Esophagus squamous epithelium (tissue), 5 donors: Measurements from ENCODE around the gene MRPS18B. TPM values are rescaled to one million over a fixed set of nuclear protein-coding genes. Genes with fewer than 3 reads are reported as not detected.
A peak's percentile ranks its signal among the peaks of the same experiment; 100 is the strongest.

ENCODE experiments used
- DNase-seq: peaks from one replicate; lab custom pipeline; 2025; lab: John Stamatoyannopoulos, UW
- H3K27ac ChIP-seq, 4 donors: fragments of 200-600 bp; sonication (generic); one replicate each; pipeline ENCODE4 v1.5.1; 2016 to 2019; ENCODE audit warnings: mild to moderate bottlenecking in 1 of 4
- H3K27me3 ChIP-seq, 4 donors: fragments of 200-600 bp; sonication (generic); 1 replicate in 3 of 4; 2 replicates in 1 of 4; pipeline versions ENCODE4 v1.5.1 to v1.6.0; 2017 to 2021; ENCODE audit warnings: antibody characterized with exemption in 1 of 4
- H3K36me3 ChIP-seq, 3 donors: fragments of 200-600 bp; sonication (generic); one replicate each; pipeline ENCODE4 v1.5.1; 2016 to 2019
- H3K4me1 ChIP-seq, 3 donors: fragments of 200-600 bp; sonication (generic); one replicate each; pipeline ENCODE4 v1.5.1; 2017 to 2019
- H3K4me3 ChIP-seq, 4 donors: fragments of 200-600 bp; sonication (generic); 1 replicate in 3 of 4; 2 replicates in 1 of 4; pipeline ENCODE4 v1.5.1; 2016 to 2019; ENCODE audit warnings: mild to moderate bottlenecking in 2 of 4, moderate library complexity in 1 of 4
- H3K9me3 ChIP-seq, 3 donors: fragments of 200-600 bp; sonication (generic); one replicate each; pipeline ENCODE4 v1.5.1; 2016 to 2019
- POLR2A ChIP-seq, 4 donors: fragments of 450-650 bp; IDR thresholded peaks; one replicate each; pipeline ENCODE4 v1.6.1; 2017; ENCODE audit warnings: antibody characterized with exemption in 4 of 4, mild to moderate bottlenecking in 4 of 4, moderate library complexity in 3 of 4
- WGBS, 2 donors: methylation state at CpG; one replicate each; pipeline ENCODE4 v1.1.5; 2018; 5-methylcytosine and 5-hydroxymethylcytosine counted together
- intact Hi-C: fragments of 100-400 bp; cut with DNase I; formaldehyde crosslinking; loops from one replicate; pipeline ENCODE4 v1.15.0; 2022
- total RNA-seq, 4 donors: library from RNA; depleted of rRNA; stranded (reverse); fragments of >200 nt; gene quantifications; one replicate each; pipeline ENCODE4 v1.1.0, GENCODE V29; 2016
- TF ChIP-seq, protein P1 (sequence below), 6 experiments: fragments of 450-650 bp in 4 of 6; fragments of 200-600 bp in 2 of 6; sonication (generic) in 2 of 6; IDR thresholded peaks; one replicate each; pipeline ENCODE4 v1.5.1; 2016 to 2019; ENCODE audit warnings: antibody characterized with exemption in 6 of 6, mild to moderate bottlenecking in 4 of 6, moderate library complexity in 4 of 6
- donor health status: DM: yes; HTN: yes; CAD: no.

MRPS18B gene
- total RNA-seq, 4 donors from 2014 or later, result 31.0 to 56.3 (median 40.6) TPM

DNA sequence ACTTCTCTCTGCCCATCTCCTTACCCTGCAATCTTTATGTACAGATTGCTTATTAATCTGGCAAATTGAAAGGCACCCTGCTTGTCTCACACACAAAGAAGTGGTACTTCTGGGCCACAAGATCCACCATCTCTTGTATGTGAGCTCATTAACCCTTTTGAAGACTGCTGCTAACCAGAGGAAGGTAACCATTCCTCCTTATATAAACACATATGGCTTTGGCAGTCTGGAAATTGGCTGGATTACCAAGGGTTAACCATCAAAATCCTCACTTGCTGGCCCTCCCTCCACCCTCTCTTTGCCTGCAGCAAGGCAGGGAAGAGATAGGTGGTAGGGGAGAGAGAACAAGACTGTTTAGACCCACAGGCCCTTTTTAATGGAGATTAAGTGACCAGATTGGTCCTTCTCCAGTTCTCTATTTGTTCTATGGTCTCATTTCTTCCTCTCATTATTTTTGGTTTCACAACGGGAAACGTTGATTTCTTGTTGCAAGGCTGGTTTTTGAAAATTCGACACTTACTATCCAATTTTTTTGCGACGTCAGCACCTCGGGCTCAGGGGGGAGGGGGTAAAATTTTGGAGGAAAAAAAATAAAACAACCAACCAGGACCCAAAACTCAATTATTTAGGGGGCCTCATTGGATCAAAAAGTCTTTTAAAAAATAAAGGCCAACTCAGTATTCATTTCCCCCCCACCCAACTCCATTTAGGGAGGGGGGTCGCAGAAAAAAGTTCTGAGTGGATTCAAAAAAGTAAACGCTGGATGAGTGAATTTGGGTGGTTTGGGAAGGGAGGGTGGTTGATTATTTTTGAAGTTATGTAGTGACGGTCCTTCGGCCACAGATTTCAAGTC is 1.5 kb upstream of the MRPS18B start:
- no peaks in the 10 kb centered on the region for H3K27me3 ChIP-seq
- 0 to 1% methylated on average over 10 of the region's 10 CpGs for WGBS, 2 donors

DNA sequence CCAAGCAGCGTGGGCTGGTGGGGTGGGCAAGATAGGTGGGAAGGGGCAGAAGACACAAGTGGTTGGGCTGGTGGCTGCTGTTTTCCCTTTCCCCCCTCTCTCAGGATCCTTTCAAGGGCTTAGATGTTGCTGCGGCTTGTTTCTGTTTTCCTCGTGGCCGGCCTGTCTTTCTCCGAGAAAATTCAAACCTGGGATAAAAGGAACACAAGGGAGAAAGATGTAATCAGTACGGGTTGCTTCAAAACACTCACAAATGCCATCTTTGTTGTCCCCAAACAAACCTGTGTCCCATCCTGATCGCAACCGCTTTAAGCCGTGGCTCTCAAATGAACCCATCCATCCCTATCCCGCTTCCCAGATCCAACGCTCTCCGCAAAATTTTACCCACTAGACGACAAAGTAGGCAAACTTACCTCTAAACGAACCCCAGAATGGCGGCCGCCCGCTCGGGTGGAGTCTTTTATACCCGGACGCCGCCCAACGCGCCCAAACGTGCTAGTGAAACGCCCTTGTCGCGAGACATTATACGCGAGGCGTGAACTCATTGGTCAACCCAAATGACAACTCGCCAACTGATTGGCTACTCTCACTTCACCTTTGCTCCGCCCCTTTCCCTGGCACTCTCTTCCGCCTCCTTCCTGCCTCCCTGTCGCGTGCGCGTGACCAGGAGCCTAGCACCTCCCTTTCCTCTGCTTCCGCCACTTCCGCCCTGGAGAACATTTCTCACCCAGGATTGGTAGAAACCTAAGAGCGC is 652 bp upstream of the MRPS18B start, which contains the start of gene PPP1R10:
TSS of gene PPP1R10 (minus strand) at position 433 of the 754 bp plus-strand sequence. CDS start 7,299 bp downstream, outside the sequence.
- TF ChIP-seq POLR2A (IDR thresholded peaks at IDR 0.05), result peak in 3 of 4 donors; percentile 98 to 99 (median 99)
- TF ChIP-seq, protein P1, sequence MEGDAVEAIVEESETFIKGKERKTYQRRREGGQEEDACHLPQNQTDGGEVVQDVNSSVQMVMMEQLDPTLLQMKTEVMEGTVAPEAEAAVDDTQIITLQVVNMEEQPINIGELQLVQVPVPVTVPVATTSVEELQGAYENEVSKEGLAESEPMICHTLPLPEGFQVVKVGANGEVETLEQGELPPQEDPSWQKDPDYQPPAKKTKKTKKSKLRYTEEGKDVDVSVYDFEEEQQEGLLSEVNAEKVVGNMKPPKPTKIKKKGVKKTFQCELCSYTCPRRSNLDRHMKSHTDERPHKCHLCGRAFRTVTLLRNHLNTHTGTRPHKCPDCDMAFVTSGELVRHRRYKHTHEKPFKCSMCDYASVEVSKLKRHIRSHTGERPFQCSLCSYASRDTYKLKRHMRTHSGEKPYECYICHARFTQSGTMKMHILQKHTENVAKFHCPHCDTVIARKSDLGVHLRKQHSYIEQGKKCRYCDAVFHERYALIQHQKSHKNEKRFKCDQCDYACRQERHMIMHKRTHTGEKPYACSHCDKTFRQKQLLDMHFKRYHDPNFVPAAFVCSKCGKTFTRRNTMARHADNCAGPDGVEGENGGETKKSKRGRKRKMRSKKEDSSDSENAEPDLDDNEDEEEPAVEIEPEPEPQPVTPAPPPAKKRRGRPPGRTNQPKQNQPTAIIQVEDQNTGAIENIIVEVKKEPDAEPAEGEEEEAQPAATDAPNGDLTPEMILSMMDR (IDR thresholded peaks at IDR 0.05), result no peak
- Histone ChIP-seq H3K9me3 (no peaks in the 10 kb centered on the region), H3K36me3 (peaks cover 3 to 39% (median 23%) of the 10 kb centered on the region in 3 donors), H3K27me3 (no peaks in the 10 kb centered on the region), H3K4me3 (peak within 1 kb of the TSS; percentile 61 to 92 (median 74)), H3K4me1 (peaks cover 6 to 46% (median 25%) of the 10 kb centered on the region in 3 donors), H3K27ac (peak within 1 kb of the TSS; percentile 95 to 98 (median 98))
- WGBS, 2 donors, result 1% methylated on average over 39 to 40 of the region's 40 CpGs
- intact Hi-C loops, result no loop called here
- peak; percentile 97 for DNase-seq

More for the DNA sequence above, 1.5 kb upstream of the MRPS18B start:
- H3K27ac ChIP-seq, result peak overlapping the region; percentile 95 to 98 (median 98)
- H3K4me3 ChIP-seq, result peak overlapping the region; percentile 61 to 92 (median 74)
- H3K9me3 ChIP-seq, result no peaks in the 10 kb centered on the region
- intact Hi-C loops, result no loop called here
- H3K4me1 ChIP-seq, result peaks cover 6 to 54% (median 30%) of the 10 kb centered on the region in 3 donors
- TF ChIP-seq, protein P1 (IDR thresholded peaks at IDR 0.05), result no peak
- TF ChIP-seq POLR2A (IDR thresholded peaks at IDR 0.05), result peak in 1 of 4 donors; percentile 12
- DNase-seq, result no peak
- H3K36me3 ChIP-seq, result peaks cover 3 to 32% (median 18%) of the 10 kb centered on the region in 3 donors

DNA sequence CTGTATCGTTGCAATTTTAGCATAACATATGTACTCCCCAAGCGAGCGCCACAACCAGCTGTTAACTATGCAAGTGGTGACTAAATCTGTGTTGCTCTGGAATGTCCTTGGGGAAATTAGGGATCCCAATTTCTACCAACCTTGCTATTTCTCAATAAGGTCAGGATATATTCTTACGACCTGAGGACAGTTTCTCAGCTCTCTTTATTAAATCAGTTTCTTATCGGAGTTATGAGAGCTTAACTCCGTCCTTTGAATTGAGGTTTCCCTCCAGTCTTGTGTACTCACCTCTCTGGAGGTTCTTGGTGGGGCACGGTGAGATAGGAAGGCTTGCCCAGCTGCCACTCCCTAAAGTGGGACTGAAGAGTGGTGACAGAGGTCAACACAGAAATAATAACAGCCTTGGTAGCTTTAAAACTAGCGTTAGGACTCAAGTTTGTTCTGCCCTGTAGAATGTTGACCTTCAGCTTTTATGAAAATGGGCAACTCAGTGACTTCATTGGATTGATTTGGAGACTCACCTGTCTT is 694 bp downstream of the MRPS18B start:
- WGBS, 2 donors, result 2 to 8% methylated on average over 8 of the region's 8 CpGs
- no peak for DNase-seq
- H3K27ac ChIP-seq, result peak overlapping the region; percentile 90 to 98 (median 96)
- no peaks in the 10 kb centered on the region for H3K27me3 ChIP-seq
- H3K9me3 ChIP-seq, result no peaks in the 10 kb centered on the region
- peaks cover 6 to 32% (median 19%) of the 10 kb centered on the region in 3 donors for H3K4me1 ChIP-seq
- TF ChIP-seq, protein P1 (IDR thresholded peaks at IDR 0.05), result no peak
- TF ChIP-seq POLR2A (IDR thresholded peaks at IDR 0.05), result no peak
- peaks cover 3 to 53% (median 35%) of the 10 kb centered on the region in 3 donors for H3K36me3 ChIP-seq
- H3K4me3 ChIP-seq, result peak overlapping the region; percentile 50 to 92 (median 62)
- intact Hi-C loops, result no loop called here

DNA sequence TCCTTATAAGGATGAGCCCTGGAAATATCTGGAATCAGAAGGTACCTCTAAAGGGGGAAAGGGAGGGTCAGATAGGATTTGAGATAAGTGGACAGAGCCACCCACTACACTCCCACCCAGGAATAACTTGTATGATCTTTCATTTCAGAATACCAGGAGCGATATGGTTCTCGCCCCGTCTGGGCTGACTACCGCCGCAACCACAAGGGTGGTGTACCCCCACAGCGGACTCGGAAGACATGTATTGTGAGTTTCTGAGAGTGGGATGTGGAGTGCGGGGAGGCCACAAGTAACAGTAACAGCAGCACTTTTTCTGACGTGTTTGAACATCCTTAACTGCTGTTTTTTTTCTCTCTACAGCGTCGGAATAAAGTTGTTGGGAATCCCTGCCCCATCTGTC is 1.9 kb downstream of the MRPS18B start:
- Histone ChIP-seq H3K4me3 (no peak overlapping the region), H3K4me1 (peaks cover 6 to 20% (median 8%) of the 10 kb centered on the region in 3 donors), H3K27me3 (no peaks in the 10 kb centered on the region), H3K9me3 (no peaks in the 10 kb centered on the region), H3K36me3 (peaks cover 3 to 65% (median 47%) of the 10 kb centered on the region in 3 donors), H3K27ac (peak overlapping the region in 1 of 4 donors; percentile 95)
- no peak for TF ChIP-seq POLR2A (IDR thresholded peaks at IDR 0.05)
- TF ChIP-seq, protein P1 (IDR thresholded peaks at IDR 0.05), result no peak
- WGBS, 2 donors, result 90 to 93% methylated on average over 3 to 10 of the region's 11 CpGs
- DNase-seq, result no peak
- intact Hi-C loops, result no loop called here
